ENCODE results near the gene SPATA46. TPM values are rescaled to one million over a fixed set of nuclear protein-coding genes. Genes with fewer than 3 reads are reported as not detected.

SPATA46 gene, protein sequence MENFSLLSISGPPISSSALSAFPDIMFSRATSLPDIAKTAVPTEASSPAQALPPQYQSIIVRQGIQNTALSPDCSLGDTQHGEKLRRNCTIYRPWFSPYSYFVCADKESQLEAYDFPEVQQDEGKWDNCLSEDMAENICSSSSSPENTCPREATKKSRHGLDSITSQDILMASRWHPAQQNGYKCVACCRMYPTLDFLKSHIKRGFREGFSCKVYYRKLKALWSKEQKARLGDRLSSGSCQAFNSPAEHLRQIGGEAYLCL
- not detected for total RNA-seq
- polyA plus RNA-seq (2013, experiment 1 of 2), result not detected
- polyA plus RNA-seq (2013, experiment 2 of 2), result not detected
- 0 to 0.04 (median 0) reads per million in 172 experiments for total RNA-seq

GRCh38 chr1:162376691-162377090, at the start of gene SPATA46:
Gene SPATA46 (minus strand): TSS chr1:162376854. CDS start chr1:162376790, 64 bp downstream.
- DNase-seq (no peak), ATAC-seq (ENCODE audit: poor library complexity) (no peak)
- ChIA-PET POLR2A (no interaction called here), CTCF (no interaction called here)
- no peaks in the 10 kb centered on the region for H3K4me1 Mint-ChIP-seq (ENCODE audit: low read depth)
- H3K9me3 ChIP-seq (ENCODE audit: control insufficient read depth in 1 of 2, insufficient read depth in 1 of 2, low read length in 2 of 2), result no peaks in the 10 kb centered on the region
- intact Hi-C loops (cut with DNase I, micrococcal nuclease), result no loop called here
- H3K27me3 Mint-ChIP-seq, result no peaks in the 10 kb centered on the region
- H3K27ac ChIP-seq (ENCODE audit: low read depth in 1 of 2, low read length in 2 of 2), result no peak within 1 kb of the TSS
- H3K4me3 ChIP-seq (ENCODE audit: low read length), result no peak within 1 kb of the TSS
- no peaks in the 10 kb centered on the region for H3K36me3 Mint-ChIP-seq (ENCODE audit: low read depth)
- H3K9me3 Mint-ChIP-seq, result no peaks in the 10 kb centered on the region
- no peaks in the 10 kb centered on the region for H3K4me1 ChIP-seq (ENCODE audit: insufficient read depth, low read length)
- H3K27ac Mint-ChIP-seq, result no peak within 1 kb of the TSS
- no peaks in the 10 kb centered on the region for H3K36me3 ChIP-seq (ENCODE audit: insufficient read depth, low read length)
- no peak for TF ChIP-seq CTCF (IDR thresholded peaks at IDR 0.05)
- H3K27me3 ChIP-seq (ENCODE audit: control insufficient read depth in 1 of 2, insufficient read depth in 2 of 2, low read length in 2 of 2), result no peaks in the 10 kb centered on the region
- no peak within 1 kb of the TSS for H3K4me3 Mint-ChIP-seq

GRCh38 chr1:162422662-162423375, 46.2 kb upstream of the SPATA46 start:
- ChIA-PET POLR2A (no interaction called here), CTCF (no interaction called here)
- no peak overlapping the region for H3K4me3 Mint-ChIP-seq
- H3K9me3 Mint-ChIP-seq, result no peaks in the 10 kb centered on the region
- Histone ChIP-seq H3K27ac (ENCODE audit: low read depth in 1 of 2, low read length in 2 of 2) (no peak overlapping the region), H3K4me3 (ENCODE audit: low read length) (no peak overlapping the region), H3K27me3 (ENCODE audit: control insufficient read depth in 1 of 2, insufficient read depth in 2 of 2, low read length in 2 of 2) (peaks cover 7 to 15% of the 10 kb centered on the region in 2 experiments), H3K4me1 (ENCODE audit: insufficient read depth, low read length) (no peaks in the 10 kb centered on the region), H3K36me3 (ENCODE audit: insufficient read depth, low read length) (no peaks in the 10 kb centered on the region), H3K9me3 (ENCODE audit: control insufficient read depth in 1 of 2, insufficient read depth in 1 of 2, low read length in 2 of 2) (no peaks in the 10 kb centered on the region)
- no peak overlapping the region for H3K27ac Mint-ChIP-seq
- H3K27me3 Mint-ChIP-seq, result peaks cover 41% of the 10 kb centered on the region
- intact Hi-C loops (cut with DNase I, micrococcal nuclease), result no loop called here
- DNase-seq (peak in 2 of 14 experiments; percentile 25 to 46), ATAC-seq (ENCODE audit: poor library complexity) (no peak)
- H3K4me1 Mint-ChIP-seq (ENCODE audit: low read depth), result no peaks in the 10 kb centered on the region
- no peaks in the 10 kb centered on the region for H3K36me3 Mint-ChIP-seq (ENCODE audit: low read depth)
- no peak for TF ChIP-seq CTCF (IDR thresholded peaks at IDR 0.05)

DNA sequence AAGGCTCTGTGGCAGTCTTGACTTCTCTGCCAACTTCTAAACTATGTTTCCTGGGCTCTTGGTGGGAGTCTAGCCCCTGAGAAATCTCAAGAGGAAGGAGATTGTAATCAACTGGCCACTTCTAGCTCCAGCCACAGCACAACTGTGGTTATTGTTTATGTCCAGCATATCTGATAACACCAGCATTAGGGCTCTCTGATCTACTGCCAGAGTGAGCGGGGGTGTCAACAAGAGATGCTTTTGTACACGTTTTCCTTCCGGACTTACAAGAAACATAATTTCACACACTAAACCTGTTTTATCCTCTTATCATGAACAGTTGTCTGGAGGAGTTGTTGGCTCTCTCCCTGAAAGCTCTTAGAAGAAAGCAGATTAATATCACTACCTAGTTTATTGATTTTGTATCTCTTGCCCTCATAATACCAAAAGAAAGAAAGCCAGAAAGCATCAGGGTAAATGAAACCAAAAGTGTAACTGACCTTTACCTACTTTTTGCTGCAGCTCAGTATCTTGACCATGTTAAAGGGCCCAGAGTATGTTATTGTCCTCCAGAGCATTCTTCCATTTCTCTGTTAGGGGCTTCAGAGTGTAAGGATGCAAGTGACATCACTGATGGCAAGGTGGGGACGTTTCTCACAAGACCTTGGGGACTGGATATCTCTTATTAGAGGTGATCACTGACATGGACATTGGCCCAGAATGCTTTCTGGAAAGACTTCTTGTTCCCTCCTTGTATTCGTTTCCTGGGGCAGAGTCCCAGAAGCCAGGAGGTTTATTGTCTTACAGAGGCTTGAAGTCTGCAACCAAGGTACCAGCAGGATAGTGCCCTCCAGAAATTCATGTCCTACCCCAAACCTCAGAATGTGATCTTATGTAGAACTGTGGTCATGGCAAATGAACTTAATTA, 44.9 kb upstream of the SPATA46 start:
- Mint-ChIP-seq H3K27ac (no peak overlapping the region), H3K4me1 (ENCODE audit: low read depth) (no peaks in the 10 kb centered on the region), H3K27me3 (peaks cover 54% of the 10 kb centered on the region), H3K36me3 (ENCODE audit: low read depth) (no peaks in the 10 kb centered on the region), H3K9me3 (no peaks in the 10 kb centered on the region), H3K4me3 (no peak overlapping the region)
- no peak for ATAC-seq (ENCODE audit: poor library complexity)
- intact Hi-C loops (cut with DNase I, micrococcal nuclease), result no loop called here
- Histone ChIP-seq H3K4me1 (ENCODE audit: insufficient read depth, low read length) (no peaks in the 10 kb centered on the region), H3K9me3 (ENCODE audit: control insufficient read depth in 1 of 2, insufficient read depth in 1 of 2, low read length in 2 of 2) (no peaks in the 10 kb centered on the region), H3K36me3 (ENCODE audit: insufficient read depth, low read length) (no peaks in the 10 kb centered on the region), H3K27me3 (ENCODE audit: control insufficient read depth in 1 of 2, insufficient read depth in 2 of 2, low read length in 2 of 2) (peaks cover 7 to 15% of the 10 kb centered on the region in 2 experiments), H3K27ac (ENCODE audit: low read depth in 1 of 2, low read length in 2 of 2) (no peak overlapping the region), H3K4me3 (ENCODE audit: low read length) (no peak overlapping the region)
- ChIA-PET POLR2A (no interaction called here), CTCF (no interaction called here)
- no peak for DNase-seq
- TF ChIP-seq CTCF (IDR thresholded peaks at IDR 0.05), result no peak
